Caco-2 (cell line): ENCODE data around the gene ALK. TPM values are rescaled to one million over a fixed set of nuclear protein-coding genes. Genes with fewer than 3 reads are reported as not detected.
A peak's percentile ranks its signal among the peaks of the same experiment; 100 is the strongest.

Experiments used
- BruUV-seq: library from RNA; stranded (reverse); fragments of 400-500 nt; replicated peaks from 2 replicates; lab custom pipeline; 2021; lab: Mats Ljungman, UMichigan
- CTCF ChIA-PET: fragments of 300-600 bp; sonication (Branson Sonifier 250); formaldehyde crosslinking; loops from one replicate; lab custom pipeline; 2022; ENCODE audit warnings: antibody characterized with exemption; lab: Charles Lee
- POLR2A ChIA-PET: fragments of 300-600 bp; sonication (Branson Sonifier 250); formaldehyde crosslinking; loops from one replicate; lab custom pipeline; 2022; ENCODE audit warnings: antibody characterized with exemption; lab: Charles Lee
- DNase-seq, 2 experiments: peaks; one replicate each; pipeline versions ENCODE4 v3.0.0 to v3.0.0-alpha.2; 2020 to 2022
- H3K27me3 ChIP-seq: replicated peaks from 2 replicates; pipeline ENCODE4 v1.6.0; 2011; ENCODE audit warnings: low read length; ENCODE audit not compliant: control insufficient read depth, insufficient read depth
- H3K36me3 ChIP-seq: 2 replicates; pipeline ENCODE4 v1.5.1; 2011; ENCODE audit warnings: low read length; ENCODE audit not compliant: control insufficient read depth, insufficient read depth
- H3K4me1 ChIP-seq: fragments of 250-450 bp; sonication (Bioruptor Pico); 2 replicates; pipeline ENCODE4 v1.5.1; 2020; ENCODE audit warnings: mild to moderate bottlenecking
- H3K4me3 ChIP-seq: 2 replicates; pipeline ENCODE4 v1.5.1; 2011; ENCODE audit warnings: low read depth, mild to moderate bottlenecking, control low read depth, low read length
- H3K9me3 ChIP-seq: fragments of 250-450 bp; sonication (Bioruptor Pico); 2 replicates; pipeline ENCODE4 v1.5.1; 2020; ENCODE audit warnings: mild to moderate bottlenecking, moderate library complexity
- H3K27ac Mint-ChIP-seq: one replicate; pipeline ENCODE4 v1.8.0; 2022; ENCODE audit warnings: mixed read lengths; ENCODE audit not compliant: unreplicated experiment
- H3K27me3 Mint-ChIP-seq: one replicate; pipeline ENCODE4 v1.8.0; 2022; ENCODE audit warnings: mixed read lengths; ENCODE audit not compliant: insufficient read depth, unreplicated experiment
- H3K36me3 Mint-ChIP-seq: one replicate; pipeline ENCODE4 v1.8.0; 2022; ENCODE audit warnings: mild to moderate bottlenecking, mixed read lengths; ENCODE audit not compliant: insufficient read depth, unreplicated experiment
- H3K4me1 Mint-ChIP-seq: one replicate; pipeline ENCODE4 v1.8.0; 2022; ENCODE audit warnings: low read depth, mixed read lengths; ENCODE audit not compliant: unreplicated experiment
- H3K4me3 Mint-ChIP-seq: one replicate; pipeline ENCODE4 v1.8.0; 2022; ENCODE audit warnings: mild to moderate bottlenecking, moderate library complexity, mixed read lengths; ENCODE audit not compliant: unreplicated experiment
- H3K9me3 Mint-ChIP-seq: one replicate; pipeline ENCODE4 v1.8.0; 2022; ENCODE audit warnings: mixed read lengths; ENCODE audit not compliant: unreplicated experiment
- intact Hi-C: fragments of 100-400 bp; cut with micrococcal nuclease; formaldehyde crosslinking; loops from one replicate; pipeline ENCODE4 v1.10.0; 2022; ENCODE audit not compliant: unreplicated experiment
- total RNA-seq: library from RNA; stranded (reverse); gene quantifications from 2 replicates; pipeline ENCODE4 v1.2.3, GENCODE V29; 2022
- TF ChIP-seq, protein P1 (sequence below), 2 experiments: fragments of 200-600 bp in 1 of 2; IDR thresholded peaks; 1 replicate in 1 of 2; 2 replicates in 1 of 2; pipeline versions ENCODE4 v1.5.1 to v1.8.0; 2011 to 2022; ENCODE audit warnings: antibody characterized with exemption in 1 of 2, control low read depth in 1 of 2, inconsistent platforms in 1 of 2, low read depth in 1 of 2, low read length in 1 of 2, mild to moderate bottlenecking in 1 of 2, moderate library complexity in 1 of 2; ENCODE audit not compliant: insufficient read depth in 1 of 2, severe bottlenecking in 1 of 2, unreplicated experiment in 1 of 2

The ALK gene
- total RNA-seq, 1 experiment from 2014 or later, result 0.11 TPM

DNA sequence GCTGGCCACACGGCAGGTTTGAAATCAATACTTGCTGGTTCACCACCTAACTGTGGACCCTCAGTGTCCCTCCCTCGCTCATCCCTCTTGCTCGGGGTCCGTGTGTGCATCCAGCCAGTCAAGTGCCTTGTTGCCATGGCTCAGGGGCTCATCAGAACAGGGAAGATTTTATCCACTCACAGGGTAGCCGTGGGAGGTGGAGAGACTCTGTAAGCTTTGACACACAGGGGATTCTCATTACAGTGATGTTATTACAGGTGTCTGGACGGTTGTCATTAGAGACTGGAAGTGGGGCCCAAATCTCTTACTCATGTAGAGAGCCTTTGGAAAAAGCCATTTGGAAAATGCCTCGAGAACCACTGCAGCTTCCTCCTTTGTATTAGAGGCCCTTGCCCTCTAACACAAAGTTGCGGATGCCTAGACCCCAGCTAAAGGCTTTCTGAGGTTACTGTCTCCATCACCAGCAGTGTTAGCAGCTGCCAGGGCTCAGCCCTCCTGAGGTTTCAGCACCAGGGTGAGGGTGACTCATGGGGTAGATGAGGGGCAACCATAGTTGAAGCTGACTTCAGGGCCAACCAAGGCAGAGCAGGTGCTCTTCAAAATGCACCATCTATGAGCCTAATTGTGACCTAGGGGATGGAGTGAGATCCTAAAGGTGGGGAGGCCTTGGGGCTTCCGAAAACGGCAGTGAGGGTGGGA is 610.6 kb downstream of the ALK start:
- ChIA-PET POLR2A (no interaction called here), CTCF (no interaction called here)
- Histone ChIP-seq H3K36me3 (no peaks in the 10 kb centered on the region), H3K9me3 (no peaks in the 10 kb centered on the region), H3K4me3 (no peak overlapping the region), H3K4me1 (no peaks in the 10 kb centered on the region), H3K27me3 (no peaks in the 10 kb centered on the region; the same call in 1 of the 2 replicates)
- no TSS peak for BruUV-seq
- Mint-ChIP-seq H3K4me3 (no peak overlapping the region), H3K27me3 (peaks cover 27% of the 10 kb centered on the region), H3K27ac (no peak overlapping the region), H3K4me1 (no peaks in the 10 kb centered on the region), H3K36me3 (peaks cover 4% of the 10 kb centered on the region), H3K9me3 (no peaks in the 10 kb centered on the region)
- TF ChIP-seq, protein P1, sequence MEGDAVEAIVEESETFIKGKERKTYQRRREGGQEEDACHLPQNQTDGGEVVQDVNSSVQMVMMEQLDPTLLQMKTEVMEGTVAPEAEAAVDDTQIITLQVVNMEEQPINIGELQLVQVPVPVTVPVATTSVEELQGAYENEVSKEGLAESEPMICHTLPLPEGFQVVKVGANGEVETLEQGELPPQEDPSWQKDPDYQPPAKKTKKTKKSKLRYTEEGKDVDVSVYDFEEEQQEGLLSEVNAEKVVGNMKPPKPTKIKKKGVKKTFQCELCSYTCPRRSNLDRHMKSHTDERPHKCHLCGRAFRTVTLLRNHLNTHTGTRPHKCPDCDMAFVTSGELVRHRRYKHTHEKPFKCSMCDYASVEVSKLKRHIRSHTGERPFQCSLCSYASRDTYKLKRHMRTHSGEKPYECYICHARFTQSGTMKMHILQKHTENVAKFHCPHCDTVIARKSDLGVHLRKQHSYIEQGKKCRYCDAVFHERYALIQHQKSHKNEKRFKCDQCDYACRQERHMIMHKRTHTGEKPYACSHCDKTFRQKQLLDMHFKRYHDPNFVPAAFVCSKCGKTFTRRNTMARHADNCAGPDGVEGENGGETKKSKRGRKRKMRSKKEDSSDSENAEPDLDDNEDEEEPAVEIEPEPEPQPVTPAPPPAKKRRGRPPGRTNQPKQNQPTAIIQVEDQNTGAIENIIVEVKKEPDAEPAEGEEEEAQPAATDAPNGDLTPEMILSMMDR (IDR thresholded peaks at IDR 0.05; ENCODE audit: insufficient read depth in 1 of 2, low read depth in 1 of 2, low read length in 1 of 2, severe bottlenecking in 1 of 2, unreplicated experiment in 1 of 2), result no peak
- intact Hi-C loops, result no loop called here
- DNase-seq, result no peak

DNA sequence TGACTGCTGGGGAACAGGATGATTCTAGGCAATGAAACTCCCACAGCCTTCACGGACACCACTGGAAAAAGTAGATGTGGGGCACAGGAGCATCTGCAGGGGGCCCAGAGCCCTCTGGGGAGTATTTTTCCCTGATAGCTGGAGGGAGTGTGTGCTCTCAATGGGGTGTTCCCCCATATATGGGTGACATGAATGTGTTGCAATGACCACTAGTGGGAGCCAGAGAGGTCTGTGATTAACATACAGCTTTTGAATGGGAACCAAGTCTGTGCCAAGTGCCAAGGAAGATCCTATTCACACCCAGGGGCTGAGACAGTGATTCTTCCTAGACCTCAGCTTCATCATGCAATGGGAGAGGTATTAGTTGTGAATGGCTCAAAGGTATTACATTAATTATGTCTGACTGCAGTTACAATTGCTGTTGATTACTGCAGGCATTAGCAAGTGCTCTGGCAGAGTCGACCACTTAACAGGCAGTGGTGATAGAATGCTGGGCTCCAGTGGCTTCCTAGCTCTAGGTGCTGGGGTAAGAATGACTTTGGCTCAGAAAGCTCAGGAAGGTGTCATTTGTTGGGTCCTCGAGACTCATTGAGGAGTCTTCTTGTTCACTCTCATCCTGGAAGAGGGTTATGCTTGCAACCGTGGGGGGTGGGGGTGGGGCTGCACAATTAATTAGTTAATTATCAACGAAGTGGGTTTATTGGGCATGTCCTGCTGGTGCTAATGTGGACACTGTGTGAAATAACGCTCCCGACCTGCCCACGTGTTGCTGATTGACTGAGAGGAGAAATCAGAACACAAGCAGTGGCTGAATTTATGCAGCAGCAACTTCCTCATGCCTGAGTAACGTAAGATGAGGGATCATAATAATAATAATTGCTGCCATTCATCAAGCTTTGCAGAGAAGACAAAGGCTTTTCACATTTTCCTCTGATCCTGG is 612.0 kb downstream of the ALK start:
- Histone ChIP-seq H3K36me3 (no peaks in the 10 kb centered on the region), H3K4me3 (no peak overlapping the region), H3K4me1 (no peaks in the 10 kb centered on the region), H3K9me3 (no peaks in the 10 kb centered on the region), H3K27me3 (no peaks in the 10 kb centered on the region; the same call in 1 of the 2 replicates)
- H3K27ac Mint-ChIP-seq, result no peak overlapping the region
- POLR2A ChIA-PET, result no interaction called here
- H3K27me3 Mint-ChIP-seq, result peaks cover 20% of the 10 kb centered on the region
- peak; percentile 55 to 62 for DNase-seq
- intact Hi-C loops, result loop anchor here (1.0 to 10.0 kb wide), 2 partner anchors 351 to 535 kb away; no protein-coding TSS in a partner anchor
- BruUV-seq, result no TSS peak
- H3K36me3 Mint-ChIP-seq, result peaks cover 4% of the 10 kb centered on the region
- H3K9me3 Mint-ChIP-seq, result no peaks in the 10 kb centered on the region
- TF ChIP-seq, protein P1 (IDR thresholded peaks at IDR 0.05; ENCODE audit: insufficient read depth in 1 of 2, low read depth in 1 of 2, low read length in 1 of 2, severe bottlenecking in 1 of 2, unreplicated experiment in 1 of 2), result peak; percentile 76 to 83
- CTCF ChIA-PET, result interaction anchor here (0.6 to 1.0 kb wide), 5 partner anchors 8 to 856 kb away, joined by 3 to 6 read pairs (median 3); no protein-coding TSS in a partner anchor
- H3K4me1 Mint-ChIP-seq, result no peaks in the 10 kb centered on the region
- H3K4me3 Mint-ChIP-seq, result no peak overlapping the region

DNA sequence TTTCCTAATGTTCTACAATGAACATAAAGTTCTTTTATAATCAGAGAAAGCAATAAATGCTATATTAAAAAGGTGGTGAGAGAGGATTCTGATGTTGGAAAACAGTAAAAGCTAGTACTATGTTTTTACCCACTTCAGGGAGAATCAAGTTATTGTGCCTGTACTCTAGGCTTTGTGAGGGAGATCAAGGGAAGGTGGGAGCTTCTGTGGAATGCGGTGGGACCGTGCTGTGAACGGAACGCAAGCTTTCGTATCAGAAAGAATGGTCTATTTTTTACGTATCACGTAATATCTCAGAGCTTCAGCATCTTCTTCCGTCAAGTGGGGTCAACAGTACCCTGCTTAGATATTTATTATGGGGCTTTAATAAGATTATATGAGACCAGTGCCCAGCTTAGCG is 613.0 kb downstream of the ALK start:
- intact Hi-C loops, result loop anchor here (10.0 kb wide), 1 partner anchor 536 kb away; no protein-coding TSS in a partner anchor
- H3K27ac Mint-ChIP-seq, result no peak overlapping the region
- Histone ChIP-seq H3K27me3 (no peaks in the 10 kb centered on the region; the same call in 1 of the 2 replicates), H3K9me3 (no peaks in the 10 kb centered on the region), H3K4me1 (no peaks in the 10 kb centered on the region), H3K36me3 (no peaks in the 10 kb centered on the region), H3K4me3 (no peak overlapping the region)
- H3K4me3 Mint-ChIP-seq, result no peak overlapping the region
- ChIA-PET CTCF (interaction anchor here (0.9 kb wide), 1 partner anchor 857 kb away, joined by 4 read pairs; no protein-coding TSS in a partner anchor), POLR2A (no interaction called here)
- H3K36me3 Mint-ChIP-seq, result peaks cover 4% of the 10 kb centered on the region
- no peak for DNase-seq
- H3K9me3 Mint-ChIP-seq, result no peaks in the 10 kb centered on the region
- TF ChIP-seq, protein P1 (IDR thresholded peaks at IDR 0.05; ENCODE audit: insufficient read depth in 1 of 2, low read depth in 1 of 2, low read length in 1 of 2, severe bottlenecking in 1 of 2, unreplicated experiment in 1 of 2), result no peak
- no TSS peak for BruUV-seq
- peaks cover 18% of the 10 kb centered on the region for H3K27me3 Mint-ChIP-seq
- no peaks in the 10 kb centered on the region for H3K4me1 Mint-ChIP-seq
